ENCODE measurements around the gene PRUNE1. TPM values are rescaled to one million over a fixed set of nuclear protein-coding genes. Genes with fewer than 3 reads are reported as not detected.
A peak's percentile ranks its signal among the peaks of the same experiment; 100 is the strongest.

PRUNE1 gene
- total RNA-seq, 1 donor from 2014 or later: 16.7 TPM

- peak overlapping the region; percentile 58 for H3K27ac Mint-ChIP-seq (ENCODE audit: unreplicated experiment)
- no peak for TF ChIP-seq CTCF (IDR thresholded peaks at IDR 0.05; ENCODE audit: unreplicated experiment)
- peaks cover 24% of the 10 kb centered on the region for H3K36me3 Mint-ChIP-seq (ENCODE audit: low read depth, unreplicated experiment)
These were observed 43.2 kb downstream of the PRUNE1 start for GRCh38 chr1:151051356-151052009.

GRCh38 chr1:151054971-151055547 is 46.8 kb downstream of the PRUNE1 start:
- TF ChIP-seq CTCF (IDR thresholded peaks at IDR 0.05; ENCODE audit: unreplicated experiment): no peak
- Mint-ChIP-seq H3K36me3 (ENCODE audit: low read depth, unreplicated experiment) (peaks cover 43% of the 10 kb centered on the region), H3K27me3 (ENCODE audit: unreplicated experiment) (peaks cover 8% of the 10 kb centered on the region), H3K27ac (ENCODE audit: unreplicated experiment) (peak overlapping the region; percentile 70), H3K4me1 (ENCODE audit: unreplicated experiment) (peaks cover 39% of the 10 kb centered on the region), H3K4me3 (ENCODE audit: unreplicated experiment) (peak overlapping the region; percentile 28), H3K9me3 (ENCODE audit: unreplicated experiment) (no peaks in the 10 kb centered on the region)
- no peak for DNase-seq (ENCODE audit: low spot score)

More at GRCh38 chr1:151051356-151052009, 43.2 kb downstream of the PRUNE1 start:
- Mint-ChIP-seq H3K27me3 (ENCODE audit: unreplicated experiment) (peaks cover 2% of the 10 kb centered on the region), H3K9me3 (ENCODE audit: unreplicated experiment) (no peaks in the 10 kb centered on the region), H3K4me1 (ENCODE audit: unreplicated experiment) (peaks cover 17% of the 10 kb centered on the region), H3K4me3 (ENCODE audit: unreplicated experiment) (peak overlapping the region; percentile 11)
- DNase-seq (ENCODE audit: low spot score): no peak

GRCh38 chr1:151055581-151055980 is 47.3 kb downstream of the PRUNE1 start:
- Mint-ChIP-seq H3K4me3 (ENCODE audit: unreplicated experiment) (peak overlapping the region; percentile 72), H3K4me1 (ENCODE audit: unreplicated experiment) (peaks cover 42% of the 10 kb centered on the region), H3K9me3 (ENCODE audit: unreplicated experiment) (no peaks in the 10 kb centered on the region), H3K27me3 (ENCODE audit: unreplicated experiment) (peaks cover 8% of the 10 kb centered on the region), H3K27ac (ENCODE audit: unreplicated experiment) (peak overlapping the region; percentile 78), H3K36me3 (ENCODE audit: low read depth, unreplicated experiment) (peaks cover 45% of the 10 kb centered on the region)
- no peak for DNase-seq (ENCODE audit: low spot score)
- no peak for TF ChIP-seq CTCF (IDR thresholded peaks at IDR 0.05; ENCODE audit: unreplicated experiment)

GRCh38 chr1:151056149-151056548 is 47.9 kb downstream of the PRUNE1 start:
- no peaks in the 10 kb centered on the region for H3K9me3 Mint-ChIP-seq (ENCODE audit: unreplicated experiment)
- peaks cover 10% of the 10 kb centered on the region for H3K27me3 Mint-ChIP-seq (ENCODE audit: unreplicated experiment)
- peaks cover 48% of the 10 kb centered on the region for H3K4me1 Mint-ChIP-seq (ENCODE audit: unreplicated experiment)
- H3K4me3 Mint-ChIP-seq (ENCODE audit: unreplicated experiment): peak overlapping the region; percentile 98
- no peak for DNase-seq (ENCODE audit: low spot score)
- H3K36me3 Mint-ChIP-seq (ENCODE audit: low read depth, unreplicated experiment): peaks cover 47% of the 10 kb centered on the region
- H3K27ac Mint-ChIP-seq (ENCODE audit: unreplicated experiment): peak overlapping the region; percentile 88
- no peak for TF ChIP-seq CTCF (IDR thresholded peaks at IDR 0.05; ENCODE audit: unreplicated experiment)

GRCh38 chr1:151058692-151059091 is 50.4 kb downstream of the PRUNE1 start:
- peaks cover 62% of the 10 kb centered on the region for H3K4me1 Mint-ChIP-seq (ENCODE audit: unreplicated experiment)
- no peaks in the 10 kb centered on the region for H3K9me3 Mint-ChIP-seq (ENCODE audit: unreplicated experiment)
- peak overlapping the region; percentile 97 for H3K27ac Mint-ChIP-seq (ENCODE audit: unreplicated experiment)
- peak overlapping the region; percentile 98 for H3K4me3 Mint-ChIP-seq (ENCODE audit: unreplicated experiment)
- no peak for DNase-seq (ENCODE audit: low spot score)
- peaks cover 10% of the 10 kb centered on the region for H3K27me3 Mint-ChIP-seq (ENCODE audit: unreplicated experiment)
- peaks cover 40% of the 10 kb centered on the region for H3K36me3 Mint-ChIP-seq (ENCODE audit: low read depth, unreplicated experiment)
- no peak for TF ChIP-seq CTCF (IDR thresholded peaks at IDR 0.05; ENCODE audit: unreplicated experiment)
